ENCODE data around the gene HMGB4.

HMGB4 gene

DNA sequence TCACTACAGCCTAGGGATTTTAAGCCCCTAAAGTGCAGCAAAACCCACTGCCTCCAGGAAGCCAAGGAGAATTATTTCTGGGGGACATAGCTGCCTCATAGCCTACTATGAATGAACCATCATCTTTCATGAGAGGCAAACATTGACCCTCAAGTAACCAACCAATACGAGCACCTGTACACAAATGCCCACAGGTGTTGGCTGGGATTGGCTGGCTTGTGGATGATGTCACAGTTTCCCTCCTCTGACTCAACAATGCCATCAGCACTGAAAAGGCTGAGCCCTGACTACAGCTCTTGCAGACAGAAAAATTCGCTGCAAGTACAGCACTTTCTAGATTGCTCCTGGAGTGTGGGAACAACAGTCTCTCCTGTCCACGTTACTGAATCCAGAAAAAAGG is at the start of gene HMGB4:
HMGB4 (plus strand) TSS at position 301 of the 400 bp plus-strand sequence. CDS start 113 bp downstream, outside the sequence.
- DNase-seq, result no peak

GRCh38 chr1:33814166-33814565 is 49.7 kb upstream of the HMGB4 start:
- DNase-seq, result no peak

GRCh38 chr1:33815061-33815460 is 48.8 kb upstream of the HMGB4 start:
- no peak for DNase-seq

DNA sequence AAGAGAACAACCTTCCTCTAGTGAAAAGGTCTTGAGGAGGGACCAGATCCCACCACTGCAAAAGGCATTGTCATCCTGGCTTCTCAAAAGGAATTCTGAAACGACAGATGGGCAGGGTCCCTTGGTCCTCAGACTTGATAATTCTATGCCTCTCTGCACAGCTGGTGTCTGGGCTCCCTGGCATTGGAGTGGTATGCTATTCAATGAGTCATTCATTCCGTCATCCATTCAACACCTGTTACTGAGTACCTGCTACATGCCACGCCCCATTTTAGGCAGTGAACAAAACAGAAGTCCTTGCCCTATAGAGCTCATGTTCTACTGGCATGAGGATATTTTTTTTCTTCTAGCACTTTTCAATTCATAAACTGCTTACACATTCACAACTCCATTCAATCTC is 45.8 kb upstream of the HMGB4 start:
- no peak for DNase-seq

DNA sequence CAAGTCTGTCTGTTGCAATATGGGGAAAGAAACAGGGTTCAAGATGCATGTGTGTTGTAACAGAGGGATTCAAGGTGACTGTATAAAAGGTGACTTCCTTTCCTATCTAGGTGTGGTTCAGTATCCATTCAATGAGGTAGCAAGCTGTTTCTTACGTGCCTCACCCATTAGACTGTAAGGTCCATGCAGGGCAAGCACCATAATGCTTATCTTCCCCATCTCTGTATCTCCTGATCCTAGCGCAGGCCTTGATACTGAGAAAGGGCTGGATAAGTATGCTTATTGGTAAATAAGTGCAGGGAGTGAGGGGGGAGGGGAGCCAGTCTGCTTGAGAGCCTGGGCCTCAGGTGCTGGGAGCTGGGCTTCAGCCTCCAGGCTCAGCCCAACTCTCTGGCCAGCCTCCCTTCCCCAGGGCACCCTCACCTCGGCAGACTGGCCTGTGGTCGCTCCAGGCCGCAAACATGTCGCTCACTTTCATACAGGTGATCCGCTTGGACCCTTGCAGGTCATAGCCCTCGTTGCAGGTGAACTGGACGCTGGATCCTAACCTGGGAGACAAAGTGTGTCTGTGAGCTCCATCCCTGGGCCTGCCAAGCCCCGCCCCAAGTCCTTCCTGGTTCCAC is 44.5 kb upstream of the HMGB4 start:
- DNase-seq, result no peak

GRCh38 chr1:33819913-33820311 is 44.0 kb upstream of the HMGB4 start:
- no peak for DNase-seq

DNA sequence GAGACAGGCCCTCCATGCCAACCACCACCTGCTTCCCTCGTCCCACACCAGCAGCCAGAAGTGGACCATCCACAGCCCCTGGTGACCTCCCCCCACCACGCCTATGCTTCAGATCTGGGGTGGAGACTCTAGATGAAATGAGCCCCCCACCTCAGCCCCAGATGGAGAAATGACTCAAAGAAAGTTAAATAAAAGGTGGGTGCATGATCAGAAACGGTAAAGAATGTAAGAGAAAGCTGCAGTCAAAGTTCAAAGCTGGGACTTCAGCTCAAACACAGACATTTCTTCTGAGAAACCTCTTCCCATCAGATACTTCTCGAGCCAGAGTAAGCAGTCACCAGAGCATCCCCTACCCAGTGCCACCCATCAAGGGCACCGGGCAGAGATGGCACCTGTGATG is 43.1 kb upstream of the HMGB4 start:
- no peak for DNase-seq

GRCh38 chr1:33821291-33821690 is 42.6 kb upstream of the HMGB4 start:
- DNase-seq, result no peak

DNA sequence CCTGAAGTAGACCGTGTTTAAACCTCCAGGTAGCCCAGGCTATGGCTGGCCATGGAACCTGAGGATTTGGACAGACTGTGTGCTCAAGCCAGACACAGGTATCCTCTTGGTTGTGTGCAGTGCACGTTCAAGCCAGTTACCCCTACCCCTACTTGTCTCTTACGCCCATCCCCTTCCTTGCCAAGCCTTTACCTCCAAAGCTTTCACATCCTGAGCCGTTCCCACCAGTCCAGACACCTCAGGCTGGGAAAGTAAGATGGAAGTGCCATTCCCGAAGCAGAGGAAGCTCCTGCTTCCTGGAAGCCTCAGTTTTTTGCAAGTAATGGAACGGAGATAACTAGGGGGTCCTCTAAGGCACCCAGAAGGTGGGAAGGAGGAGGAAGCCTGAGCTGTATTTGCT is 41.5 kb upstream of the HMGB4 start:
- DNase-seq, result no peak

GRCh38 chr1:33823401-33823800 is 40.5 kb upstream of the HMGB4 start:
- no peak for DNase-seq

DNA sequence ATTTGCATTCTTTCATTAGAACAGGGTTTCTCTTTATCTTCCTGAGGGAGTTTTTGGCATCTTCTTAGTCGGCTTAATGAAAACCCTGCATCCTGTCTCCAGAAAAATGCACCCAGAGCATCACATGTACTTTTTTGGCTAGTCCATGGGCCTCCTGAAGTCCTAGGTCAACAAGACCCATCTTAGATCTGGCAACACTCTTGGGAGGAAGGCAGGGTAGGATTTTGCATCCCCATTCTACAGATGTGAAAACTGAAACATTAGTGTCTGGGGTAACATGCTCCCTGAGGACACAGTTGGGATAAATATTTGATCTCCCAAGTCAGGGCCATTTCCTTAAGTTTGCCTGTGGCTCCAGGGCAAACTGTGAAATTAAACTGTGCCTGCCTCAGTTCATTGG is 40.0 kb upstream of the HMGB4 start:
- no peak for DNase-seq

- no peak for DNase-seq
Measured at GRCh38 chr1:33824321-33824720, 39.6 kb upstream of the HMGB4 start.

DNA sequence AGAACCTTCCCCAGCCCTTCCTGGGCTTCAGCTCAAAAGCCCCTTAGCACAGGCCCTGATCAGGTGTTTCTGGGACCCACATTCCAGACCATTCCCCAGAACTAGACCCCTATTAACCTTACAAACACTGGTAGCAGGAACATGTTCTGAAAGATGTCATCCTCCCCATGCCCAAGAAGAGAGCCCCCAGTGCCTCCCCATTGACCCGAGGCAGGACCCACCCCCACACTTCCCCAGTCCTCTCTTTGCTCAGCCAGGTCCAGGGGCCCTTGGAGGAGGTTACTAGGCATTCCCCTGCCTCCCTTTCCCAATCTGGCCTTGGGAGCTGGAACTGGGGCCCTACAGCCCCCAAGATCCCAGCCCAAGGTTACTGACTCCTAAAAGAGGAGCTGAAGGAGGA is 38.9 kb upstream of the HMGB4 start:
- no peak for DNase-seq

GRCh38 chr1:33825506-33825905 is 38.4 kb upstream of the HMGB4 start:
- no peak for DNase-seq

- no peak for DNase-seq
Measured at GRCh38 chr1:33826311-33826710, 37.6 kb upstream of the HMGB4 start.

GRCh38 chr1:33826711-33827110 is 37.2 kb upstream of the HMGB4 start:
- no peak for DNase-seq

- DNase-seq, result no peak
Measured at GRCh38 chr1:33828059-33828458, 35.8 kb upstream of the HMGB4 start.

DNA sequence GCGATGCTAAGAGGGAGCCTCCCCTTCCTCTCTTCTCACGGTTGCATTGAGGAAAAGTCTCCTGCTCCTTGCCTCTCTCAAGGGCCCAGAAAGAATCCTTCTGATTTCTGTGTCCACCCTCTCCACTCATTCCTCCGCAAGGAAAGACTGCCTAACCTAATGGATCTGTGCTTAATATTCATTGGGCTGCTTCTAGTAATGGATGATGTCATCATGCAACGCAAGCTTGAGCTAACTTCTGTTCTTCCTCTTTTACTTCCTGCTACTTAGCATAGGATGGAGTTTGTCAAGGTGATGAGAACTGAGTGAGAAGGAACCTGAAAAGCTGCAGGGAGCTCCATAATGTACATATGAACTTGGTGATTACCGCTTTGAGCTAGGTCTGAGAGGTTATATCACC is 35.2 kb upstream of the HMGB4 start:
- DNase-seq, result no peak

- no peak for DNase-seq
Measured at GRCh38 chr1:33836911-33837310, 27.0 kb upstream of the HMGB4 start.

GRCh38 chr1:33837635-33838034 is 26.2 kb upstream of the HMGB4 start:
- no peak for DNase-seq

DNA sequence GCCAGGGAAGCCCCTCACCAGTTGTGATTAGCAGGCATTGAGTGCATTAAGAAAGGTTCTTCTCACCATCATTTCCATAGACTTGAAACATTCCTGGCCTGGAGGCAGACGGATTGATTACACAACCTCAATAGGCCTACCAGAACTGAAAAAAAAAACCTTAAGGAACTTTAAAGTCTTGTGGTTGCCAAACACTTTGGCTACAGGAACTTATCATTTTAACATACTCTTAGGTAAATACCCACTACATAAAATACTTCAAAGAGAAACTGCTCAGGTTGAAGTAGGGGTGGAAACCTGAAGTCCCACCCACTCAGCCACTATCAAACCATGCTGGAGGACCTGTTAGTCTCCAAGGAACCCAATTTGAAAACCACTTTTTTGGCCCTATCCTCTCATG is 22.4 kb upstream of the HMGB4 start:
- no peak for DNase-seq

GRCh38 chr1:33842348-33842747 is 21.5 kb upstream of the HMGB4 start:
- no peak for DNase-seq

GRCh38 chr1:33844166-33844565 is 19.7 kb upstream of the HMGB4 start:
- no peak for DNase-seq

DNA sequence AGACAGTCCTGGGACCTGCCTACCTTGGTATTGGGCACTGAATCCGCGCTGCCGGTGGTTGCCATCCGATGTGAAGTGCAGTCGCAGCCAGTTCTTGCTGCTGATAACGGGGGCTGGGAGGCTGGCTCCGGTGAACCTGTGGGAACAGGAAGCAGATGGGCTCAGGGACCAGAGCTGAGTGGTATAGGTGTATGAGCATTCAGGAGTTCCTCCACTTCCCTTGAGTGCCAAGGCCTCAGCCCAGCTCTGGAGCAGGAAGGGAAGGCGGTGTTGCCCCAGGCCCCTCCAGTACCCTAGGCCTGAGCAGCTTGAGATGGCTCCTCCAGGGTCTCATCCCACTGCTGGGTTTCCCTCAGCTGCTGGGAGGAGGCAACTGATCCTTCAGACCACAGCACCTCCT is 17.0 kb upstream of the HMGB4 start:
- no peak for DNase-seq

GRCh38 chr1:33848205-33848937 is 15.5 kb upstream of the HMGB4 start:
- no peak for DNase-seq

Measured in stimulated activated naive CD4-positive, alpha-beta T cell (primary cell).